GM13977 (cell line): ENCODE data around the gene RIBC1.

Source experiments
- DNase-seq: peaks from one replicate; pipeline ENCODE4 v3.0.0; 2012; ENCODE audit warnings: low spot score
- CTCF ChIP-seq: IDR thresholded peaks from 2 replicates; pipeline ENCODE4 v1.5.1; 2012; ENCODE audit warnings: mild to moderate bottlenecking, control low read depth; ENCODE audit not compliant: insufficient read depth; ENCODE audit errors: extremely low read depth, missing control alignments
- in situ Hi-C: fragments of 300-500 bp; cut with MboI; formaldehyde crosslinking; loops from one replicate; pipeline ENCODE4 v1.12.0; 2022; ENCODE audit warnings: low sequenced_read_pairs, low pct_unique_long_range_greater_than_20kb, mixed read lengths, inconsistent platforms; ENCODE audit not compliant: unreplicated experiment

RIBC1 gene

GRCh38 chrX:53479301-53479700 lies 56.6 kb downstream of the RIBC1 start:
- in situ Hi-C loops: no loop called here
- DNase-seq: no peak
- TF ChIP-seq CTCF: no peak
